IPS-20b (cell line): ENCODE data around the gene TRAF7.
A peak's percentile ranks its signal among the peaks of the same experiment; 100 is the strongest.
"Not testable (repeated sequence)": the region's sequence is repeated elsewhere in the genome, so short reads cannot be mapped to it uniquely, and the experiment has no call there.

ENCODE experiments used
- H3K27ac ChIP-seq: one replicate; pipeline ENCODE4 v1.5.1; 2013; ENCODE audit warnings: low read length
- H3K27me3 ChIP-seq: 2 replicates; pipeline ENCODE4 v1.6.1; 2013; ENCODE audit warnings: mild to moderate bottlenecking, low read length, inconsistent platforms; ENCODE audit not compliant: insufficient read depth
- H3K36me3 ChIP-seq: 2 replicates; pipeline ENCODE4 v1.6.1; 2013; ENCODE audit warnings: low read depth, mild to moderate bottlenecking, inconsistent platforms, low read length, moderate library complexity; ENCODE audit not compliant: insufficient read depth
- H3K4me1 ChIP-seq: 2 replicates; pipeline ENCODE4 v1.6.1; 2013; ENCODE audit warnings: mild to moderate bottlenecking, control low read depth, inconsistent platforms, low read length, moderate library complexity; ENCODE audit not compliant: insufficient read depth
- H3K4me3 ChIP-seq: 2 replicates; pipeline ENCODE4 v1.5.1; 2013; ENCODE audit warnings: mild to moderate bottlenecking, low read length, inconsistent platforms
- H3K9ac ChIP-seq: 2 replicates; pipeline ENCODE4 v1.6.1; 2013; ENCODE audit warnings: low read depth, mild to moderate bottlenecking, inconsistent platforms, low read length, moderate library complexity
- H3K9me3 ChIP-seq: 2 replicates; pipeline ENCODE4 v1.6.1; 2013; ENCODE audit warnings: mild to moderate bottlenecking, low read depth, low read length, inconsistent platforms; ENCODE audit not compliant: insufficient read depth

TRAF7 gene

GRCh38 chr16:2124694-2125444 lies 30.7 kb upstream of the TRAF7 start:
- not testable (repeated sequence) for H3K27ac ChIP-seq, H3K4me1 ChIP-seq, H3K36me3 ChIP-seq, H3K4me3 ChIP-seq, H3K27me3 ChIP-seq, H3K9me3 ChIP-seq
- peak overlapping the region; percentile 36; the same call in 1 of the 2 replicates for H3K9ac ChIP-seq

DNA sequence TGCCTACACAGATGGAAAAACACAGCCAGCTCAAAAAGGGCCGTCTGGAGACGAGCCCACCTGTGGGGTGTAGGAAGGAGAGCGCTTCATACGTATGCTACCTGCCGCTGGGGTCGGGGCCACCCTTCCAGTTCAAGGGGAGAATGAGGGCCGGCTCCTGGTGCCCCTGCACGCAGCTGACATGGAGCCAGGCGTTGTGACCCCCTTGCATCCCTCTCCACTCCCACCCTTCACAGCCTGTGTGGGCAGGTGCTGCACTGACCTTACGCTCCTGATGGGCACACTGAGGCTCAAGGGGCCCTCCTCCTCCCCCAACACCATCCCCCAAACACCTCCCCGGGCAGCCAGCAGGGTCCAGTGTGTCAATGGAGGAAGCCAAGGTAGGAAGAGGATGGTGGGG lies 30.0 kb upstream of the TRAF7 start:
- H3K4me3 ChIP-seq, H3K27ac ChIP-seq: not testable (repeated sequence)
- peak overlapping the region; percentile 36; the same call in 1 of the 2 replicates for H3K9ac ChIP-seq

DNA sequence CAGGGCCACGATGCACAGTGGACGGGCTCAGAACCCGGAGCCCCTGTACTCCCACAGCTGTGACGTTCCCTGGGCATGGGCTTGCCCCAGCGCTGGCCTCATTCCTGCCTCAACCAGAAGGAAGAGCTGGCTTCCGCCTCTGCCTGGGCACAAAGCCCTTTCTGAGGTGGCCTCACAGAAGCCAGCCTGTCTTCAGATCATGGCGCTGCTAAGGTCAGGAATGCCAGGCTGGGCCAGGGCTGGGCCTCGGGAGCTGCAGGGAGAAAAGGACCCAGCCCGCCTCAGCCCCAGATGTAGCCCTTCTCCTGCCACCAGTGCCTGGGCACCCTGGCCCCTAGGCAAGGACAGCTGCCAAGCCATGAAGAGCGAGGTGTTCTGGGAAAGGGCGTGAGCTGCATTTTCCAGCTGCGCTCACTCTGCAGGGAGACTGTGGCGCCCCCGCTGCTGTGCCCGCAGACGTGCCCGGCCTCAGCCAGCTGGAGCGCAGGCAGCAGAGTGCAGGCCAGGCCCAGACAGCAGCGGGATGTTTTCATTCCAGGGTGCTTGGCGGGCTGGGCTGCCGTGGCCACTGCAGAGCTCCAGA lies 29.3 kb upstream of the TRAF7 start:
- H3K4me3 ChIP-seq, H3K27ac ChIP-seq, H3K9ac ChIP-seq, H3K4me1 ChIP-seq, H3K27me3 ChIP-seq, H3K36me3 ChIP-seq, H3K9me3 ChIP-seq: not testable (repeated sequence)

More for the DNA sequence above, 30.0 kb upstream of the TRAF7 start:
- H3K9me3 ChIP-seq, H3K4me1 ChIP-seq, H3K36me3 ChIP-seq, H3K27me3 ChIP-seq: not testable (repeated sequence)

GRCh38 chr16:2126928-2127556 lies 28.5 kb upstream of the TRAF7 start:
- not testable (repeated sequence) for H3K9me3 ChIP-seq, H3K27me3 ChIP-seq, H3K4me3 ChIP-seq, H3K4me1 ChIP-seq, H3K27ac ChIP-seq, H3K36me3 ChIP-seq, H3K9ac ChIP-seq

- not testable (repeated sequence) for H3K4me1 ChIP-seq
Observed at GRCh38 chr16:2127630-2128280, 27.8 kb upstream of the TRAF7 start.

GRCh38 chr16:2129251-2129650 lies 26.3 kb upstream of the TRAF7 start:
- H3K36me3 ChIP-seq, H3K4me3 ChIP-seq, H3K9ac ChIP-seq, H3K27me3 ChIP-seq, H3K9me3 ChIP-seq, H3K27ac ChIP-seq, H3K4me1 ChIP-seq: not testable (repeated sequence)

More at GRCh38 chr16:2127630-2128280, 27.8 kb upstream of the TRAF7 start:
- not testable (repeated sequence) for H3K9ac ChIP-seq, H3K27ac ChIP-seq, H3K36me3 ChIP-seq, H3K27me3 ChIP-seq, H3K9me3 ChIP-seq, H3K4me3 ChIP-seq

DNA sequence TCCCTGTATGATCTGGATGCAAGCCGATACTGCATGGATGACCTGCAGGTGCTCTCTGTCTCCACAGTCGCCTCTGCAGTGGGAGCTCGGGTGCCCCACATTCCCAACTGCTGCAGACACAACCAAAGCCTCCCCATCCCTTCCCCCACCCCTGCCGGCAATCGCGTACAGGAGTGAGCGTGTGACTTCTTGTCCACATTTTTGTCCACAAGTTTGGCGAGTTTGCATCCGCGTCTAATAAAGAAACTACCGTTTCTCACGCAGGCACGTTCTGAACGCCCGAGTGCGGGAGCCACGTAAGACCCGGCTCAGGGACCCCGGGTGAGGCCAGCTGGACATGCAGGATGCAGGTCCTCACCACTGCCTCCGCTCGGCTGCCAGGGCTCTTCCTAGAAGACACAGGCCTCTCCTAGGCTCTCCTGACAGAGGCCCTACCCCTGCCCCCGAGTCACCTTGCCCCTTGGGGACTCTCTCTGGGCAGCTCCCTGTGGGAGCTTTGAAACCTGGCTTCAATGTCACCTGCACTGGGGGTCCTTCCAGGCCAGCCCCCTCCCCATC lies 25.6 kb upstream of the TRAF7 start:
- not testable (repeated sequence) for H3K9ac ChIP-seq, H3K4me3 ChIP-seq, H3K36me3 ChIP-seq, H3K27ac ChIP-seq, H3K9me3 ChIP-seq, H3K4me1 ChIP-seq, H3K27me3 ChIP-seq

- not testable (repeated sequence) for H3K27me3 ChIP-seq, H3K4me3 ChIP-seq, H3K27ac ChIP-seq, H3K4me1 ChIP-seq, H3K9me3 ChIP-seq, H3K36me3 ChIP-seq, H3K9ac ChIP-seq
Observed at GRCh38 chr16:2133797-2134196, 21.8 kb upstream of the TRAF7 start.

DNA sequence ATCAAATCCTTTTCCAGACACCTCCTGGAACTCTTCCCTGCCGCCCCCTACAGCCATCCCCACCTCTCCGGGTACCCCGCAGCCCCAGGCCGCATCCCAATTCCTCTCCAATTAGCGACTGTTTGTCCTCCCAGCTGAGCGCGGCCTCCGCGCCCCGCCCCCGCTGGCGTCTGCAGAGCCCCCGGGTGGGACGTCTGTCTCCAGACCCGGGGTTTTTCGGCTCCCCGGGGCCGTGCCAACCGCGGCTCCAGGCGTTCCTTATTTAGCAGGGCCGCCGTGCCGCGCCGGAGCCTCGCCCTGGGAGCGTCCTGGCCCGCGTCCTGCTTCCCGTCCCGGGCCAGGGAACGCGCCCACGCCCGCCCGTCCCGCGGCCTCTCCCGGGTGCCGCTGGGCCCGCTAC lies 20.5 kb upstream of the TRAF7 start:
- H3K9me3 ChIP-seq, H3K27me3 ChIP-seq, H3K36me3 ChIP-seq, H3K27ac ChIP-seq, H3K4me1 ChIP-seq, H3K9ac ChIP-seq: not testable (repeated sequence)
- peak overlapping the region; percentile 49; the same call in 1 of the 2 replicates for H3K4me3 ChIP-seq

GRCh38 chr16:2135770-2136490 lies 19.7 kb upstream of the TRAF7 start, which contains the start of gene PKD1:
PKD1 (minus strand) TSS chr16:2135898; CDS start chr16:2135689, 209 bp downstream.
- peak within 1 kb of the TSS; percentile 63 for H3K4me3 ChIP-seq
- H3K4me1 ChIP-seq, H3K27me3 ChIP-seq, H3K27ac ChIP-seq, H3K36me3 ChIP-seq, H3K9me3 ChIP-seq, H3K9ac ChIP-seq: not testable (repeated sequence)
